C4-2B (cell line): ENCODE results near the gene KCNQ4.

Experiments used
- H3K27ac ChIP-seq: fragments of 450-650 bp; 2 replicates; pipeline ENCODE4 v1.5.1; 2017
- CTCF ChIP-seq: fragments of 450-650 bp; conservative IDR thresholded peaks from 2 replicates; pipeline ENCODE4 v1.5.1; 2017; ENCODE audit warnings: mild to moderate bottlenecking
- ZFX ChIP-seq: fragments of 450-650 bp; IDR thresholded peaks from 2 replicates; pipeline ENCODE4 v1.6.1; 2017

Gene KCNQ4

DNA sequence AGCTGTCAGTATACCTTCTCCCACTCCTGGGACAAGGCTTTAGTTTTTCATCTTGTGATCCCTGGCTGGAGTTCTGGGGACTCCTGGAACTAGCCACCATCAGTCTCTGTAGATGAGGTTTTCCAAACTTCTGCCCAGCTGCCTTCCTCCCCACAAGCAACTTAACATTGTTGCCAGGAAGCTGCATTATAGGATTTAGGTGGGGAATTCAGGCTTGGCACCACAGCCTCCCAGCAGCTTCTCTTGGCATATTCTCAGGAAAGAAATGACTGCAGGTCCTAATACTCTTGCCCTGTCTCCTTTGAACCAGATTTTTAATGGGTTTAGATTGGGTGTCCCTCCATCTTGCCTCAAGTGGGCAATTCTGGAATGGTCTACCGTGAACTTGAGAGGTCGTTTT, 18.6 kb upstream of the KCNQ4 start:
- no peak overlapping the region for H3K27ac ChIP-seq
- TF ChIP-seq ZFX (no peak), CTCF (no peak)

- no peak for TF ChIP-seq ZFX
- no peak for TF ChIP-seq CTCF
- H3K27ac ChIP-seq = no peak overlapping the region
These were observed 17.6 kb upstream of the KCNQ4 start for GRCh38 chr1:40766017-40766416.

- no peak overlapping the region for H3K27ac ChIP-seq
- TF ChIP-seq CTCF (no peak), ZFX (no peak)
These were observed 17.0 kb upstream of the KCNQ4 start for GRCh38 chr1:40766560-40766959.

GRCh38 chr1:40768146-40768990, 15.2 kb upstream of the KCNQ4 start:
- TF ChIP-seq CTCF (no peak), ZFX (no peak)
- H3K27ac ChIP-seq = no peak overlapping the region

- no peak for TF ChIP-seq ZFX
- TF ChIP-seq CTCF = peak; percentile 24
- H3K27ac ChIP-seq = no peak overlapping the region
These were observed 13.8 kb upstream of the KCNQ4 start for GRCh38 chr1:40769815-40770214.

GRCh38 chr1:40770296-40771070, 13.1 kb upstream of the KCNQ4 start:
- H3K27ac ChIP-seq = no peak overlapping the region
- TF ChIP-seq ZFX = no peak
- no peak; the same call in 1 of the 2 replicates for TF ChIP-seq CTCF
